DOHH2 (cell line): ENCODE results near the gene TMEM18.

Experiments used
- H3F3A ChIP-seq: fragments of 200-600 bp; sonication (generic), shearing (Covaris generic); 2 replicates; pipeline ENCODE4 v1.6.0; 2016; ENCODE audit warnings: antibody characterized with exemption, mild to moderate bottlenecking; ENCODE audit not compliant: control insufficient read depth, insufficient read depth
- H3K27ac ChIP-seq: fragments of 200-600 bp; sonication (generic); 2 replicates; pipeline ENCODE4 v1.5.1; 2014; ENCODE audit warnings: low read depth, mild to moderate bottlenecking, low read length, moderate library complexity
- H3K27me3 ChIP-seq: fragments of 200-600 bp; sonication (generic); 2 replicates; pipeline ENCODE4 v1.6.1; 2014; ENCODE audit warnings: mild to moderate bottlenecking, low read length, mixed read lengths; ENCODE audit not compliant: control insufficient read depth
- H3K36me3 ChIP-seq: fragments of 200-600 bp; sonication (generic); 2 replicates; pipeline ENCODE4 v1.6.1; 2014; ENCODE audit warnings: mild to moderate bottlenecking, low read length, moderate library complexity, mixed read lengths; ENCODE audit not compliant: control insufficient read depth
- H3K4me1 ChIP-seq: fragments of 200-600 bp; sonication (generic); 2 replicates; pipeline ENCODE4 v1.6.1; 2014; ENCODE audit warnings: mild to moderate bottlenecking, low read length, mixed read lengths; ENCODE audit not compliant: control insufficient read depth
- H3K4me2 ChIP-seq: fragments of 200-600 bp; sonication (generic); 2 replicates; pipeline ENCODE4 v1.6.0; 2014; ENCODE audit warnings: mild to moderate bottlenecking, low read length, moderate library complexity
- H3K4me3 ChIP-seq: fragments of 200-600 bp; sonication (generic); 2 replicates; pipeline ENCODE4 v1.5.1; 2014; ENCODE audit warnings: mild to moderate bottlenecking, low read length, mixed read lengths
- H3K79me2 ChIP-seq: fragments of 200-600 bp; sonication (generic); 2 replicates; pipeline ENCODE4 v1.6.1; 2014; ENCODE audit warnings: mild to moderate bottlenecking, low read length, mixed read lengths; ENCODE audit not compliant: control insufficient read depth
- H3K9me2 ChIP-seq: fragments of 200-600 bp; sonication (generic); replicated peaks from 2 replicates; pipeline ENCODE4 v1.6.1; 2014; ENCODE audit warnings: mild to moderate bottlenecking, low read length, mixed read lengths; ENCODE audit not compliant: control insufficient read depth
- H3K9me3 ChIP-seq: fragments of 200-600 bp; sonication (generic); 2 replicates; pipeline ENCODE4 v1.6.1; 2014; ENCODE audit warnings: antibody characterized with exemption, low read length, mixed read lengths; ENCODE audit not compliant: control insufficient read depth, insufficient read depth
- H4K20me1 ChIP-seq: fragments of 200-600 bp; sonication (generic); 2 replicates; pipeline ENCODE4 v1.6.0; 2014; ENCODE audit warnings: low read depth, mild to moderate bottlenecking, antibody characterized with exemption, low read length, moderate library complexity; ENCODE audit not compliant: control insufficient read depth, insufficient read depth
- EZH2phosphoT487 ChIP-seq: fragments of 200-600 bp; sonication (generic); IDR thresholded peaks from 2 replicates; pipeline ENCODE4 v1.6.1; 2017; ENCODE audit warnings: borderline replicate concordance, mild to moderate bottlenecking, antibody characterized with exemption, low read length, moderate library complexity, mixed read lengths
- TF ChIP-seq, protein P1 (sequence below): fragments of 200-600 bp; sonication (generic); IDR thresholded peaks from one replicate; pipeline ENCODE4 v1.5.1; 2014; ENCODE audit warnings: antibody characterized with exemption, mild to moderate bottlenecking, low read depth, low read length; ENCODE audit not compliant: poor library complexity, severe bottlenecking

TMEM18 gene

DNA sequence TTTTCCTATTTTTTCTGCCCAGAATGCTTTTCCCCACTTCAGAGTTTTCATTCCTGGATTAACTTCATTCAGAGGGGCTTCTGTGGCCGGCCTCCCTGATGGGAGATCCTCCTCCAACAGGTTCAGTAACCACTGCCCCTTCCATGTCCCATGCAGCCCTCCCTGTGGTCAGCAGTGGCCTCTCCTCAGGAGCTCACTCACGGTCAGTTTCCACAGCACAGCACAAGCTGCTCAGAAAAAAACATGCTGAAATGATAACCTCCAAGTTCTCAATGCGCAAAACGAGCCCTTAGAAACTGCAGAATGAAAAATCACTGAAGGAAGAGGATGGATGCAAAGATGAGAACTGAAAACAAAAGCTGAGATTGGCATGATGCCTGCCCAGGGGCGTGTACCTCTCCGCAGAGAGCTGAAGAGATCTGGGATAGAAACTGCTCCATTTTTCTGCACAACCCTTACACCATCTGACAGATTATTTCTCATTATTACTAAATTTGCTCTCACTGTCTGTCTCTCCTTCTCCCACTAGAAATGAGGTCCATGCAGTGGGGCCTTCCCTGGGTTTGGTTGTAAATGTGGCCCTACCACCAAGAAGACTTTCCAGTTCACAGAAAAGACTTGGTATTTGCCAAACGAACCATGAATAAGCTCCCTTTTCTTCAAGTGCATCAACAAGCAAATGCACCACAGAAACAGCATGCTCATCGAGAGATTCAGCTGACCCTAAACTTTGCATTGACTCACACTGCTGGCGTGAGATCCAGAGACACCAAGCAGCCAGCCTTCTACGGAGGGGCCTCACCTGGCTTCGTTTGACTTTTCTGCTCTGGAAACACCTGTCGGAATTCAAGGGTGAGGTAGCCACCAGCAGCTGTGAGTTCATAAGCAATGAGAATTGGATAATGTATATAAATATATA, 51.5 kb downstream of the TMEM18 start:
- Histone ChIP-seq H3K36me3 (no peaks in the 10 kb centered on the region), H4K20me1 (no peaks in the 10 kb centered on the region), H3K79me2 (no peaks in the 10 kb centered on the region), H3F3A (no peaks in the 10 kb centered on the region; the same call in 1 of the 2 replicates), H3K4me1 (no peaks in the 10 kb centered on the region), H3K4me3 (no peak overlapping the region), H3K4me2 (no peak overlapping the region), H3K9me2 (no peaks in the 10 kb centered on the region), H3K27me3 (no peaks in the 10 kb centered on the region), H3K9me3 (no peaks in the 10 kb centered on the region), H3K27ac (no peak overlapping the region)
- TF ChIP-seq EZH2phosphoT487: no peak
- TF ChIP-seq, protein P1, sequence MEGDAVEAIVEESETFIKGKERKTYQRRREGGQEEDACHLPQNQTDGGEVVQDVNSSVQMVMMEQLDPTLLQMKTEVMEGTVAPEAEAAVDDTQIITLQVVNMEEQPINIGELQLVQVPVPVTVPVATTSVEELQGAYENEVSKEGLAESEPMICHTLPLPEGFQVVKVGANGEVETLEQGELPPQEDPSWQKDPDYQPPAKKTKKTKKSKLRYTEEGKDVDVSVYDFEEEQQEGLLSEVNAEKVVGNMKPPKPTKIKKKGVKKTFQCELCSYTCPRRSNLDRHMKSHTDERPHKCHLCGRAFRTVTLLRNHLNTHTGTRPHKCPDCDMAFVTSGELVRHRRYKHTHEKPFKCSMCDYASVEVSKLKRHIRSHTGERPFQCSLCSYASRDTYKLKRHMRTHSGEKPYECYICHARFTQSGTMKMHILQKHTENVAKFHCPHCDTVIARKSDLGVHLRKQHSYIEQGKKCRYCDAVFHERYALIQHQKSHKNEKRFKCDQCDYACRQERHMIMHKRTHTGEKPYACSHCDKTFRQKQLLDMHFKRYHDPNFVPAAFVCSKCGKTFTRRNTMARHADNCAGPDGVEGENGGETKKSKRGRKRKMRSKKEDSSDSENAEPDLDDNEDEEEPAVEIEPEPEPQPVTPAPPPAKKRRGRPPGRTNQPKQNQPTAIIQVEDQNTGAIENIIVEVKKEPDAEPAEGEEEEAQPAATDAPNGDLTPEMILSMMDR: no peak

DNA sequence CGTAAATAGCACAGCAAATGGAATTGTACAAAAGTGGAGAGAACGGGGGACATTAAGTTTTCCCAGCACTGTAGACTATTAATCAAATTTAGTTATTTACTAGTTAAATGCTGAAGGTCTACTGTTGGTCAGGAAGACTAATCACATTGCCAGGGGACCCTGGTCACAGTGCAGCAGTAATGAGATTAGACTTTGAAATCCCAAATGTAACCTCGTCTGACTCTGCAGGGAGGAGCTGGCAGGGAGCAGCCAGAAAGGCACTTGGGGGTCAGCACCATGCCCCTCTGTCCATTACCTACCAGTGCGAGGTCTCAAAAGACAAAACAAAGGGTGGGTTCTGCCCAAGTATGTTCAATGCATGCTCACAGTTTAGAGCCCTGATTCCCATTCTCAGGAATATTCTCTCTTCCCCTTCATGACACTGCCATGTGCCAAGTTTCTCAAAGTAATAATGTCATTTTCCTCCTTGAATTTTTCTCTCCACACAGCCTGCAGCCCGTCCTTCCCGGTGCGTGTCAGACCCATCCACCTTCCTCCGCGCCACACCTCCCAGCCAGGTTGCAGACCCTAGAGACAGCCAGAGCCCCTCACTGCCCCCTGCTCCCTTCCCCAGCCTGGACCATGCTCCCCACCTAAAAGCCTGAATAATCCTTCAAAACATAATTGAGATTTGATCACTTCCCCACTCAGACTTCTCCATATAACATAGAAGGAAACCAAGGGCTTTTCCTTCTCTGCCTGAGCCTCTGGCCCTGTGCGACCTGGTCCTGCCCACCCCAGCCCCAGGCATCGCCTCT, 52.5 kb downstream of the TMEM18 start:
- Histone ChIP-seq H3K9me3 (no peaks in the 10 kb centered on the region; the same call in 1 of the 2 replicates), H3K9me2 (no peaks in the 10 kb centered on the region), H3K4me2 (no peak overlapping the region), H3K4me1 (no peaks in the 10 kb centered on the region), H3K4me3 (no peak overlapping the region), H3K27ac (no peak overlapping the region), H4K20me1 (no peaks in the 10 kb centered on the region), H3K79me2 (no peaks in the 10 kb centered on the region), H3K27me3 (no peaks in the 10 kb centered on the region), H3K36me3 (no peaks in the 10 kb centered on the region), H3F3A (no peaks in the 10 kb centered on the region)
- TF ChIP-seq, protein P1: no peak
- no peak for TF ChIP-seq EZH2phosphoT487

GRCh38 chr2:624096-624495, 53.1 kb downstream of the TMEM18 start:
- no peak overlapping the region for H3K4me3 ChIP-seq
- no peaks in the 10 kb centered on the region; the same call in 1 of the 2 replicates for H3K9me3 ChIP-seq
- no peaks in the 10 kb centered on the region for H3F3A ChIP-seq
- TF ChIP-seq, protein P1: no peak
- no peak for TF ChIP-seq EZH2phosphoT487
- H3K36me3 ChIP-seq: no peaks in the 10 kb centered on the region
- H3K27ac ChIP-seq: no peak overlapping the region
- no peaks in the 10 kb centered on the region for H3K27me3 ChIP-seq
- H3K9me2 ChIP-seq: no peaks in the 10 kb centered on the region
- no peaks in the 10 kb centered on the region for H4K20me1 ChIP-seq
- H3K79me2 ChIP-seq: no peaks in the 10 kb centered on the region
- no peak overlapping the region for H3K4me2 ChIP-seq
- no peaks in the 10 kb centered on the region for H3K4me1 ChIP-seq
